Measurements from ENCODE around the gene ZCWPW1.

DNA sequence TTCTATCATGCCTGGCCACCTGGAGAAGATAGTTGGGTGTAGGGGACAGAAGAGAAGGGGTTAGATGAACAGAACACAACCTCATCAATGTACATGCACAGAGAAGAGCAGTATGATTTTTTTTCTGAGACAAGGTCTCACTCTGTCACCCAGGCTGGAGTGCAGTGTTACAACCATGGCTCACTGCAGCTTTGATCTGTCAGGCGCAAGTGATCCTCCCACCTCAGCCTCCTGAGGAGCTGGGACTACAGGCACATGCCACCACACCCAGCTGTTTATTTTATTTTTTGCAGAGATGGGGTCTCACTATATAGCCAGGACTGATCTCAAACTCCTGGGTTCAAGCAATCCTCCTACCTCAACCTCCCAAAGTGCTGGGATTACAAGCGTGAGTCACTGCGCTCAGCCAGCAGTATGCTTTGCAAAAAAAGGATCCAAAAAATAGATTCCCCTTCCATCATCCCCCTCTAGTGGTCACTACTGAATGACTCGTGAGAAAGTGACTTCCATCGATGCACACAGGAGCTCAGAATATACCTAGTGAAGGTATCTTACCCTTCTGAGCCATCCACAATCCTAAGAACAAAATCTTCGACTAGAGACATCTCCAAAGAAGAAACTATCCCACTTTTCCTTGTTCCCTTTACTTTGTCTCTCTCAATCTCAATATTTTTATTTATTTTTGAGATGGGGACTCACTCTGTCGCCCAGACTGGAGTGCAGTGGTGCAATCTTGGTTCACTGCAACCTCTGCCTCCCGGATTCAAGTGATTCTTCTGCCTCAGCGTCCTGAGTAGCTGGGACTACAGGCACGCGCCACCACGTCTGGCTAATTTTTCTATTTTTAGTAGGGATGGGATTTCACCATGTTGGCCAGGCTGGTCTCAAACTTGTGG is 21.0 kb downstream of the ZCWPW1 start:
- TF ChIP-seq, protein P1, sequence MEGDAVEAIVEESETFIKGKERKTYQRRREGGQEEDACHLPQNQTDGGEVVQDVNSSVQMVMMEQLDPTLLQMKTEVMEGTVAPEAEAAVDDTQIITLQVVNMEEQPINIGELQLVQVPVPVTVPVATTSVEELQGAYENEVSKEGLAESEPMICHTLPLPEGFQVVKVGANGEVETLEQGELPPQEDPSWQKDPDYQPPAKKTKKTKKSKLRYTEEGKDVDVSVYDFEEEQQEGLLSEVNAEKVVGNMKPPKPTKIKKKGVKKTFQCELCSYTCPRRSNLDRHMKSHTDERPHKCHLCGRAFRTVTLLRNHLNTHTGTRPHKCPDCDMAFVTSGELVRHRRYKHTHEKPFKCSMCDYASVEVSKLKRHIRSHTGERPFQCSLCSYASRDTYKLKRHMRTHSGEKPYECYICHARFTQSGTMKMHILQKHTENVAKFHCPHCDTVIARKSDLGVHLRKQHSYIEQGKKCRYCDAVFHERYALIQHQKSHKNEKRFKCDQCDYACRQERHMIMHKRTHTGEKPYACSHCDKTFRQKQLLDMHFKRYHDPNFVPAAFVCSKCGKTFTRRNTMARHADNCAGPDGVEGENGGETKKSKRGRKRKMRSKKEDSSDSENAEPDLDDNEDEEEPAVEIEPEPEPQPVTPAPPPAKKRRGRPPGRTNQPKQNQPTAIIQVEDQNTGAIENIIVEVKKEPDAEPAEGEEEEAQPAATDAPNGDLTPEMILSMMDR (conservative IDR thresholded peaks at IDR 0.05 in 1 of 2, IDR thresholded peaks at IDR 0.05 in 1 of 2; ENCODE audit: low read depth in 1 of 2, low read length in 2 of 2), result peak; percentile 73 to 83
- no peak for TF ChIP-seq EZH2 (IDR thresholded peaks at IDR 0.05; ENCODE audit: low read length, missing control alignments)
